ENCODE measurements around the gene ANKRA2. TPM values are rescaled to one million over a fixed set of nuclear protein-coding genes. Genes with fewer than 3 reads are reported as not detected.

Gene ANKRA2, protein sequence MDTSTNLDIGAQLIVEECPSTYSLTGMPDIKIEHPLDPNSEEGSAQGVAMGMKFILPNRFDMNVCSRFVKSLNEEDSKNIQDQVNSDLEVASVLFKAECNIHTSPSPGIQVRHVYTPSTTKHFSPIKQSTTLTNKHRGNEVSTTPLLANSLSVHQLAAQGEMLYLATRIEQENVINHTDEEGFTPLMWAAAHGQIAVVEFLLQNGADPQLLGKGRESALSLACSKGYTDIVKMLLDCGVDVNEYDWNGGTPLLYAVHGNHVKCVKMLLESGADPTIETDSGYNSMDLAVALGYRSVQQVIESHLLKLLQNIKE
- total RNA-seq: 26.7 TPM
- long read RNA-seq, transcript ANKRA2-201 (9 exons, 2,063 nt): major isoform, 14 of 31 reads
- long read RNA-seq, partial matches to known transcripts: 2 of 31 reads
- long read RNA-seq, other reads (novel, unspliced or antisense): 11 of 31 reads

DNA sequence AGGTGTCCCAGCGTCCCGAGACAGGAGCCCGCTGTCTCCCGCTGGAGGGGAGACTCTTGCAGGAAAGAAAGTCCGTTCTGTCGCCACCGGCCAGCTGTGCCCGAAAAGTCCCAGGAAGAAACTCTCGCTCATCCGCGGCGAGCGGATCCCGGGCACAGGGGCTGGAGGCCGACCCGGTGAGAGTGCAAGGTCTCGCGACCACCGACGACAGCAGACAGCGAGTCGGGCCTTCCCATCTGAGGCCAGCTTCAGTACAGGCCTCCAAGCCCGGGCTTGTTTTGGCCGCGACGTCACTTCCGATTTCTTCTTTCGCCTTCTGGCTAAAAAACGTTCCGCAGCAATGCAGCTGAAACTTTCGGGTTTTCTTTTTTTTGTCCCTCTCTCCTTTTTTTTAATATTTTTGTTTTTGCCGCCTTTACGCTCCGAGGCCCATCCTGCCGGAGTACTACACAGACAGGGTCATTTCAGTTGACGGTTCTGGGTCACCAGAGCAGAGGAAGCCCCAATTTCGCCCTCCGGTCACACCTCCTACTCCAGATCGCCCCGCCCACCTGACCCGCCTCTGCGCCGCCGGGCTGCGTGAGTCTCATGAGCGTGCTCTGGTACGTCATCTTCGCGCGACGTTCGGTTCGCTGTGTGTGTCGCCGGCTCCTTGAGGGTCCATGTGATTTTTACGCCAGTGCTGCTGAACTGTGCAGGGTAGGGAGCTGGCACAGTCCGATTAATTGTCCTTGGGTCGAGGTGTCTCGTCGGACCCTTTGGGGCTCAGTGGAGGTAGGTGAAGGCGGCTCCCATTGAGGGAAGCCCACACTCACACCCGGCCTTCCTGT, at the start of gene ANKRA2, which contains the start of gene UTP15:
Gene ANKRA2 (minus strand): TSS at position 501 of the 830 bp plus-strand sequence. CDS start 2,758 bp downstream, outside the sequence.
Gene UTP15 (plus strand): TSS at position 605 of the 830 bp plus-strand sequence. CDS start 1,602 bp downstream, outside the sequence.
- intact Hi-C loops (cut with DNase I): no loop called here
- ATAC-seq (peak; percentile 100), DNase-seq (peak; percentile 100)
- Histone ChIP-seq H3K27ac (peak within 1 kb of the TSS; percentile 94), H3K27me3 (ENCODE audit: low read depth) (no peaks in the 10 kb centered on the region), H3K4me3 (peak within 1 kb of the TSS; percentile 83), H3K4me1 (peaks cover 35% of the 10 kb centered on the region), H3K36me3 (peaks cover 49% of the 10 kb centered on the region), H3K9me3 (no peaks in the 10 kb centered on the region)
- TF ChIP-seq, protein P1, sequence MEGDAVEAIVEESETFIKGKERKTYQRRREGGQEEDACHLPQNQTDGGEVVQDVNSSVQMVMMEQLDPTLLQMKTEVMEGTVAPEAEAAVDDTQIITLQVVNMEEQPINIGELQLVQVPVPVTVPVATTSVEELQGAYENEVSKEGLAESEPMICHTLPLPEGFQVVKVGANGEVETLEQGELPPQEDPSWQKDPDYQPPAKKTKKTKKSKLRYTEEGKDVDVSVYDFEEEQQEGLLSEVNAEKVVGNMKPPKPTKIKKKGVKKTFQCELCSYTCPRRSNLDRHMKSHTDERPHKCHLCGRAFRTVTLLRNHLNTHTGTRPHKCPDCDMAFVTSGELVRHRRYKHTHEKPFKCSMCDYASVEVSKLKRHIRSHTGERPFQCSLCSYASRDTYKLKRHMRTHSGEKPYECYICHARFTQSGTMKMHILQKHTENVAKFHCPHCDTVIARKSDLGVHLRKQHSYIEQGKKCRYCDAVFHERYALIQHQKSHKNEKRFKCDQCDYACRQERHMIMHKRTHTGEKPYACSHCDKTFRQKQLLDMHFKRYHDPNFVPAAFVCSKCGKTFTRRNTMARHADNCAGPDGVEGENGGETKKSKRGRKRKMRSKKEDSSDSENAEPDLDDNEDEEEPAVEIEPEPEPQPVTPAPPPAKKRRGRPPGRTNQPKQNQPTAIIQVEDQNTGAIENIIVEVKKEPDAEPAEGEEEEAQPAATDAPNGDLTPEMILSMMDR (IDR thresholded peaks at IDR 0.05): no peak

DNA sequence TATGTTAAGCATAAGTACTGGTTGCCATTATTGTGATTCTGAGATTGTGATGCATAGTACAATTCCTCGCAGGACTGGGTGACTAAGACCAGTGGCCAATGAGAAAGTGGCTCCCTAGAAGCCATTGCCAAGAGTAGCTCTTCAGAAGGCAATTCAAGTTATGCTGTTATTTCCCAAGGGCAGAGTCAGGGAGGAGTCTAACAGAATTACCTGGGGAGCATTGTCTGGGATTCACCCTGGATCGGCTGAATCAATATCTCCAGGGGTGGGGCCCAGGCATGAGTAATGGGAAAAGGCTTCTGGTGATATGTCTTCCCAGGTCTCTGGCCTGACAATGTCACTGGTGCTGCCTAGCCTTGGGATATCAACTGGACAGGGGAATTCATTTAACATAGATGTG, 49.6 kb upstream of the ANKRA2 start:
- TF ChIP-seq, protein P1 (IDR thresholded peaks at IDR 0.05): no peak
- H3K4me3 ChIP-seq: no peak overlapping the region
- no peaks in the 10 kb centered on the region for H3K36me3 ChIP-seq
- no peak overlapping the region for H3K27ac ChIP-seq
- H3K4me1 ChIP-seq: no peaks in the 10 kb centered on the region
- DNase-seq: no peak
- intact Hi-C loops (cut with DNase I): no loop called here
- H3K27me3 ChIP-seq (ENCODE audit: low read depth): no peaks in the 10 kb centered on the region
- ATAC-seq: no peak
- H3K9me3 ChIP-seq: no peaks in the 10 kb centered on the region

DNA sequence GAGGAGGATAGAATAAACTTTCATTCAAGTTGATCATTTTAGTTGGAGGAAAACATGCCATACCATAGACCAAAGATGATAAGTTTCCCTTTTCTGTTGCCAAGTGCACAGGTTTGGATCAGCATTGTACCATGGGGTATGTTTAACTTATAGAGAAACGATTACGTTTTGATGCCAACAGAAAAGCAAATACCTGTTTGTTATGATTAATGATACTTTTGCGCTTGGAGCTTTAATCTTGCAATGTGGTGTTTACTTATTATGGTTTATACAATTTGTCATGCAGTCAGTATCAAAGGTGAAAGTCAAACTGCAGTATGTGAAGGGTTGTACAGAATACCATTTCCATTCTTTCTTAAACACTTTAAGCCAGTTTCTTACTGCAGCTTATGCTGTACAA, 47.4 kb upstream of the ANKRA2 start:
- H3K27me3 ChIP-seq (ENCODE audit: low read depth): no peaks in the 10 kb centered on the region
- DNase-seq (no peak), ATAC-seq (no peak)
- TF ChIP-seq, protein P1 (IDR thresholded peaks at IDR 0.05): no peak
- no peak overlapping the region for H3K4me3 ChIP-seq
- no peaks in the 10 kb centered on the region for H3K9me3 ChIP-seq
- no peaks in the 10 kb centered on the region for H3K36me3 ChIP-seq
- H3K4me1 ChIP-seq: no peaks in the 10 kb centered on the region
- intact Hi-C loops (cut with DNase I): no loop called here
- no peak overlapping the region for H3K27ac ChIP-seq

DNA sequence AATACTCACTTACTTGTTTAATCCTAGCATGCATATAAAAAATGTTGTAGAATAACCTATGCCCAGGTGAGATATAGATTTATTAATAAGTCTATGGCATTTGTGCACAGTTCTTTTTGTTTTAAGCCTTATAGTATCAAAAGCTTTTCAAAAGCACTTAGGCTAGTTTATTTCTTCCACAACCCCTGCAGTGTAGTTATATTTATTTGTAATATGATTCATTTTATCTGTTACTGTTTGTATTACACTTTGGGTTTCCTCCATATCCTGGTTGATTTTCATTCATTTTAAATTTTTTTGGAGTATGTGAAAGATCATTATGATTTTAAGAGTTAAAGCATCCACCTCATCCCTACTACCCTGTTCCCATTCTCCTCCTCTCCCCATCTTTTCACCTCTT, 41.8 kb upstream of the ANKRA2 start:
- intact Hi-C loops (cut with DNase I): no loop called here
- no peaks in the 10 kb centered on the region for H3K9me3 ChIP-seq
- ATAC-seq (no peak), DNase-seq (no peak)
- TF ChIP-seq, protein P1 (IDR thresholded peaks at IDR 0.05): no peak
- H3K27me3 ChIP-seq (ENCODE audit: low read depth): no peaks in the 10 kb centered on the region
- no peaks in the 10 kb centered on the region for H3K36me3 ChIP-seq
- no peaks in the 10 kb centered on the region for H3K4me1 ChIP-seq
- H3K27ac ChIP-seq: no peak overlapping the region
- no peak overlapping the region for H3K4me3 ChIP-seq

DNA sequence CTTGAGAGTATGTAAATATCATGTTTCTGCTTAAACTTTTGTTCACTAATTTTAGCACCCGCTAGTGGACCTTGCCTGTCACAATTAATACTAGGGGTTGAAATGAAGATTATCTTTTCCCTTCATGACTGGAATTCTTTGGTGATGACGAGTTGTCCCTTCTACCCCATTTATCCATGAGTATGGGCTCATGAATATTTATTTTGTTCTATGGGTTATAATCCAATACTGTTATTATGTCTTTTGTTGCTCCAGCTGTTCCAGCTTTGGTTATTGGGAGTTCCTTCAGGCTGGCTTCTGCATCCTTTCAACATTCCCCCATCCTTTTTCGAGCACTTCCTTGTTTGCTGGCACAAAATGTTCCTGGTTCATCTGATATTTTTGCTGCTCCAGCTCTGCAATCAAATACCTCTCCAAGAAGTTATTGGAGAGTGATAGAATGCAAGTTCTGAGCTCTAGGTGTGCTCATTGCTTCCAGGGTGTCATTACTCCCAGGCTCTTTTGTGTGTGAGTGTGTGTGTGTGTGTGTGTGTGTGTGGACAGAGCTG, 40.8 kb upstream of the ANKRA2 start:
- intact Hi-C loops (cut with DNase I): no loop called here
- TF ChIP-seq, protein P1 (IDR thresholded peaks at IDR 0.05): no peak
- H3K4me1 ChIP-seq: no peaks in the 10 kb centered on the region
- DNase-seq (no peak), ATAC-seq (no peak)
- H3K36me3 ChIP-seq: no peaks in the 10 kb centered on the region
- H3K27ac ChIP-seq: no peak overlapping the region
- no peaks in the 10 kb centered on the region for H3K9me3 ChIP-seq
- no peaks in the 10 kb centered on the region for H3K27me3 ChIP-seq (ENCODE audit: low read depth)
- H3K4me3 ChIP-seq: no peak overlapping the region

Measured in lower lobe of right lung (tissue), 2 donors.